Activated gamma-delta T cell treated with anti-CD3 and anti-CD28 coated beads, Interleukin-2, amount 50 U/mL, for 16 hours (primary cell): ENCODE measurements around the gene C19orf44.

Experiments
- DNase-seq: peaks from one replicate; pipeline ENCODE4 v3.0.0-alpha.2; 2020; ENCODE audit warnings: low read depth

The C19orf44 gene

DNA sequence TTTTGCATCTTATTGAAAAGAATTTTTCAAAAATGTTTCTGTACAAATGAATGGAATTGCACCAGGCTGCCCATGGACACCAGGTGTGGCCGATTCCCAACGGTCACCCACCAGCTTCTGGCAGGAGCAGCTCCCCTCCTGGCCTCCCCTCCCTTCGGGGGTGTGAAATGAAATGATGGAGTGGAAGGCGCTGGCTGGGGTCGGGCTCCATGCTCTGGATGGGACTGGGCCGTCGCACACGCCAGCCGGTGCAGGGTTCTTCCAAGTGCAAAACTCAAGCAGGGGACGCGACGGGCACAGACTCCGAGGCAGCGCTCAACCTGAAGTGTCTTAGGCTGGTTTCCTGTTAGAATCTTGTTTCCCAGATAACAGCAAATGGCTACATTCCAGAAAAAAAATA lies 21.9 kb downstream of the C19orf44 start:
- DNase-seq: no peak

DNA sequence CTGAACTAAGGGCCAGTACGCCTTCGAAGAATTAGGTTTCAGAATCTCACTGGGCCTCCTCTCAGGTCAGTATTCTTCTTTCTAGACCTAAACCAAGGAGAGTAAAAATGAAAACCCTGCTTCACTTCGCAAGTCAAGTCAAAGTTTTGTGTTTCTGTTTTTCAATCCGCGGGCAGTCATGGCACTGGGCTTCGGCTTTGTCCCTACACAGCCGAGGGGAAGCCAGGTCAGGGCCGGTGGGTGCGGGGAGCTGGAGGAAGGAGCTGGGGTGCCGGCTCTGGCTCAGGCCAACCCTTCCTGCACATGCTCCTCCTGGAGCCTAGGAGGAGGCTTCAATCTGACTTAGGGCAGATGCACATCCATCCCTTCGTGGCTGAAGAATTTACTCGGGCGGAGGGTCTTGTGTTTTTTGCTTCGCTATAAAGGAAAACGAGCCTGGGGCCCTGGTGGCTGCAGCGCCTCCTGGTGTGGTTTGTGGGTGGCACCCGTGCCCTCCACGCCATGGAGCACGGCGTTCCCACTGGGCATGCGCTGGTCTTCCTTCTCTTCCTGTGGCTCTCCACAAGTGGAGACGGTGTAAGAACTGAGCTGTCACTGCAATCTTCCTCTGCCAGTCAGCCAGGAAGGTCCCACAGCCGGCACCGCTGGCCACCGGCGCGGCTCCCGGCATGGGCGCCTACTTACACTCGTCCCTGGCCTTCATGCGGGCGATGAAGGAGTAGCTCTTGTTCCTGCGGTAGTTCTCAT lies 22.5 kb downstream of the C19orf44 start:
- no peak for DNase-seq

DNA sequence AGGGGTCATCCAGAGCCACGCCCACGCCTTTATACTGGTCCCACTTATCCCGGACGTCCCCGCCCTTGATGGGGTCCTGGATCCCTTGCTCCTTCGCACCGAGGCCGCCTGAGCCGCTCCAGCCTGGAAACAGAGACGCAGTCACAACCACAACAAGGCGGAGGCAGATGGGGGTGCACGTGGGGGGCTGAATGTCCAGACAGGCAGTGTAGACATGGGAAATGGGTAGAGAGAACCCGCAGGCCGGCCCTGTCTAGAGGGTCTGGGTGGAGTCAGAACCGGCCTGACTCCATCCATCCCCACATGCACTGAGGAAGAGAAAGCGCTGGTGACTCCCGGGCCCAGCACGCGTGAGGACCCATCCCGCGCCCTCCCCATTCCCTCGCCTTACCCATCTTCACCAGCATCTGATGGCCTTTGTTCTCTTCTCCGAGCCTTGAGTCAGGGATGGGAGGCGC lies 23.1 kb downstream of the C19orf44 start:
- DNase-seq: no peak

DNA sequence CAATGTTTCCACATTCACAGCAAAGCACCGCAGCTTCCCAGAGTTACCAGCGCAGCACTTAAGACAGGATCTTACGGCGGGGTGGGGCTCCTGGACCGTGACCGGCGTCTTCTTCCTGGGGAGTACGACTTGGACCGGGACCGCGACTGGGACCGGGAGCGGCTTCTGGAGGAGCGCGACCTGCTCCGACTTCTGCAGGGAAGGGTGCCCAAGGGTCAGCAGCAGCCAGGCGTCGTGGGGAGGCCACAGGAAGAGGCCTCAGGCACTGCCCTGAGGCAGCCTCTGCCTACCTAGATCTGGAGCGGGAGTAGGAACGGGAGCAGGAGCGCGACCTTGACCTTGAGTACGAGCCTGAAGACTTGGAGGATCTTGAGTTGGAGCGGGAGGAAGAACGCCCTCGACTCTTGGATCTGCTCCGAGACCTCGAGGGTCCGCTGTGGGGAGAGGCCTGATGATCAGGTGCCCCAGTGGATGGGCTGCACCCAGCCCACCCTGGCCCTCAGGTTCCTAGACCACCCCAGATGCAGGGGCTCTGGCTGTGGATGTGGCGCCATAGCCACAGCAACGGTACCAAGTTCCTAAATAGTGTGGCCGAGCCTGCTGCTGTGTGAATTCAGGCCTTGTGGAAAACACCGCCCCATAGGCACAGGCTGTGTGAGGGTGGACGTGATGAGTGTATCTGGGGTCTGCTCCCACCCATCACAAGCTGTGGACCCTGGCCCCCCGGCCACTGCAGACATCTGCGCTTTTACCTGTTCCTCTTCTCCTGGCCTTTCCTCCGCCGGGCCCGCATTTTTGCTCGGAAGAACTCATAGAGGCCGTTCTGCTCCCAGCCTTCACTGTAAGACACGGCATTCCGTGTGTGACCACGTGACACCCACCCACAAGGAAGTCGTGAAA lies 24.1 kb downstream of the C19orf44 start:
- DNase-seq: no peak

DNA sequence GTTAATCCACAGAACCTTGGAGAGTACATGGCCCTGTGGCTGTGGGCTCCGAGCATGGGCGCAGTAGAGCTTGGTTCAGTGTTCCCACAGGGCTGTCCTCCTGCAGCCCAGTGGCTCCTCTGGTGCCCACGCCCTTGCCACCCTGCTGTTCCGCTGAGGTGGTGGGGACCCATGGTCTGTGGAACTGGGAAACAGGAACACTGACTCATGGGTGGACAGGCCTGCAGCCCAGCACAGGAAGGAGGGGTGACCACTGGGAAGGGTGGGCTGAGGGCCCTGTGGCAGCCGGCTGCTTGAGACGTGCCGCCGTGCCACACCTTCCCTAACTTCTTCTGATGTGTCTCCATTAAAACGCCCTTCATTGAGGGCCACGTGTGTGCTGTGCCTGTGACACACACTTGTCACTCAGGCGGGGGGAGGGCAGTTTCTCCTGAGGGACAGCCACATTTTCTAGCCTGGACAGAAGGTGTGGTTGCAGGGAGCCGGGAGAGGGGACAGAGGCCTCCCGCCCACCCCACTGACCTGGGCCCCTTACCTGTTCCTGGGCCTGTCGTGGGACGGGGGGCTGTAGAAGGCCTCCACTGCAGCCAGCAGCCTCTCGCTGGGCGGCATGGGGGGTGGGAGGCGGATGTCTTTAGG lies 24.9 kb downstream of the C19orf44 start:
- no peak for DNase-seq

DNA sequence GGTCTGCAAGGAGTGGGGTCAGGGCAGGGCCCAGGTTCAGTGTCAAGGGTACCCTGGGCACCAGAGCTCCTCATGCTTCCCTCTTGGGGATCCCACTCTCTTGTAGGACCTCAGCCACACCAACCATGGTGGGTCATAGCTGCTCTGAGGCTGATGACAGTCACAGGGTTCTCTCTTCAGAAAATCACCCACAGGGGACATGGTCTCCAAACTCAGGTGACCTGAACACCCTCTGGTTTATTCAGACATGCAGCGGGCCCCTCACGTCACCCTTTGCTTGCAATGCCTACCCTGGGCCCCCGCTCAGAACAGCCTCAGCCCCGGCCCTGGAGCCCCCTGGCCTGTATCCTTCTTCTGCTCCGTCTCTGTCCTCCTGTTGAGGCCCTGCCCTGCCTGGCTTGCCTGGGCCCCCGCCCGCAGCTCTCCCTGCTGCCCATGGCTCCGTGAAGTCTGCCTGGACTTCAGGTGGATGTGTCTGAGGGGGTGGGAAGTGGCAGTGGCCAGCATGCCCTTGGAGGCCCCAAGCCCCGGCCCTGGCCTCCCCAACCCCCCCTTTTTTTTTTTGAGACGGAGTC lies 25.6 kb downstream of the C19orf44 start:
- no peak for DNase-seq

DNA sequence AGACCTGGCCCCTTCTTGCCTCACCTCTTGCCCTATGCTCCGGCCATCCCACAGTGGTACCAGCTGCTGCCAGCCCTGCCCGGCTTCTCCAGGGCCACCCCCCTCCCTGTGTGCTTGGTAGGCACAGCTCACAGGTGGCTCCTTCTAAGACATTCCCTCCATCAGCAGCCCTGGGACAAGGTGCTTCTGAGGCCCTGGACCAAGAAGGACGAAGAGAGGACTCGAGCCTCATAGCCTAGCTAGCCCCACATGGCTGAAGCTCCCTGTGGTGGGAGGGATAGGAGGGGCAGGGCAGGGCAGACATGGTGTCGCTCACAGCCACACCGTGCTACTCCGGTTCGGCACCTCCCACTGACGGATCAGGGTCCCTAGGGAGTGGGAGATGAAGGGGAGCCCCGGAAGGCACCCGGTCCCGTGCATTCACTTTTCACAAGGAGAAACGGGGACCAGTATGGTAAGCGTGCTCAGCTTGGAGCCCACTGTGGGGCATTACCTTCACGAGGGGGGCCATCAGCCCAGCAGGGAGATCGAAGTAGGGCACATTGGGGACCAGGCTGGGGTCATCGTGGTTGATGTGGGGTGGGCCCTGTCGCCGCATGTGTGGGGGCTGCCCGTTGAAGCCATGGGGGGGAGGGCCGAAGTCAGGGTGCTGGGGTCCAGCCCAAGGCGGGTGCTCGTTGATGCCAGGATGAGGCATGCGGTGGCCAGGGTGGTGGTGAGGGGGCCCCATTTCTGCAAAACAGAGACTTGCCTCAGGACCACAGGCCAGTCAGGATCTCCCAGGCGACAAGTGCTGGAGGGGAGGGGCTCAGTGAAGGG lies 26.6 kb downstream of the C19orf44 start:
- no peak for DNase-seq

DNA sequence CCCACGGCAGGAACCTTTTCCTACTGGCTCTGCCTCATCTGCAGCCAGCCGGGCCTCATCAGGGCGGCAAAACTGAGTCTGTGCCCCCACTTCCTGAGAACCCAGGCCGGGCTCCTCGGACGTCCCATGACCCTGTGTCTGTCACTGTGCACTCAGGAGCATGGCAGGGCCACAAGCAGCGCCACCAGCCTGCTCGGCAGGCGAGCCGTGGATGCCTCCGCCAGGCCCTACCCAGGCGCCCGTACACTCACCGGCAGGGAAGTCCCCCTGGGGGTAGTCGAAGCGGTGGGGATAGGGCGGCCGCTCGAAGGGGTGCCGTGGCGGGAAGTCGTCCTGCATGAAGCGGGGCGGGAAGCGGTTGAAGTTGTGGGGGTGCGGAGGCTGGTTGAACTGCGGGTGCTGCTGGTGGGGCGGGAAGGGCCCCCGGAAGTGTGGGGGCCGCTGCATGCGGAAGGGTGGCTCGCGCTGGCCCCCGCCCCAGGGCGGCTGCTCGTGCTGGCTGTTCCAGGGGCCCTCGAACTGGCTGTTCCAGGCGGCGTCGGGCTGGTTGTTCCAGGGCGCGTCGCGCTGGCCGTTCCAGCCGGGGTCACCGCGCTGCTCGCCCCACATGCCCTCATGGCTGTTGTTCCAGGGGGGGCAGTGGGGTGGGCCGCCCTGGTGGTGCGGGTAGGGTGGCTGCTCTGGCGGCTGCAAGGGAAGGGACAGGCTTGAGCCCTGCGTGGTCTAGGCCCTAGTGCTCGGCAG lies 29.0 kb downstream of the C19orf44 start:
- no peak for DNase-seq

DNA sequence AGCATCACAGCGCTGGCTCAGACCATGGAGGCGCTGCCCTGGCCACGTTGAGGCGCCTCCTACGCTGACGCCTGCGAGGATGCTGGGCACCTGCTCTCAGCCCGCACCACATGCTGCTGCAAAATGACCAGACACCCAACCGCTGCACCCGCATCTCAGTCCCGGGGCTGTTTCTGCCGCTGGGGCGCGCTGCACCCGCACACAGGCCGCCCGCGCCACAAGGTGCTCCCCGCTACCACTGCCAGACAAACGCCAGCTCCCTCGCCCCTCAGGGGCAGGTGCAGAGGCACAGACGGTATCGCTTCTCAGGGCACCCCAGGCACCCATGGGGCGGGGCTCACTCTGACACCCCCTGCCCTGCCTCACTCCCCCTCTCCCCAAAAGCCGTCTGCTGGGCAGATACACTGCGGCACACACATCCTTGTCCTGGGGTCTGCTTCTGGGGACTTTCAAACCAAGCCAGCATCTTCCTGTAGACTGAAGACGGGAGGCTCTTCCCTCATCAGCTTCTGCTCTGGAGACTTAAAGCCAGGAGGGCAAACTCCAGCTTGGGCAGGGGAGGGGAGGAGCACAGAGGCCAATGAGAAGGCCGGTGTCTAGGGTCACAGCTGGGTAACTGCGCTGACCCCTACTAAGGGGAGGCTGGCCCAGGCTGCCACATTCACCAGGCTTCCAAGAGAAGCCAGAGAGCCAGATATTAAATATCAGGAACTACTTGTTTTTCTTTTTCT lies 29.7 kb downstream of the C19orf44 start:
- DNase-seq: no peak

DNA sequence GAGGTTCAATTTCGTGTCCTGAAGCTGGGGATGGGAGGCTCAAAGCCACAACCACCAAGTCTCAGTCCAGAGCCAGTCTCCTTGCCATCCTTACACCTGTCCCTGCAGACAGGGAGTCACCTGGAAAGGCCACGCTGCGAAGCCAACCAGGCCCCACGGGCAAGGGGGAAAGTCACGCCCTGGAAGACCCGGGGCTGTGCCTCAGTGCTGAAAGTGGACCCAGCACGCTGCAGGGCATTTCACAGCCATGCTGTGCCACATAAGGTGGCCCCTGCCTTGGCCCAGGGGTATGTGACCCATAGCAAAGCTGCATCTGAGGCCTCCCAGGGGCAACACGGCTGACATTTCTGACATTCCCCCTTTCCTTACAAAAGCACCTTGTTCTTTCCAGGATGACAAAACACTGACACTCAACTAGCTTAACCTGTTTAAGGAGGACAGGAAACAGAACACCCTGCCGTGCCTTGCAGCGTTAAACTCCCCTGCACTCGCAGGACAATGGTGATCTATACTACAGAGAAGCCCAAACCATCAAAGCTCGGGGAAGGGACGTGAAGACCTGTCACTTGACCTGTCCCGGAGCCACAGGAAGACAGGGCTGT lies 31.2 kb downstream of the C19orf44 start:
- no peak for DNase-seq

DNA sequence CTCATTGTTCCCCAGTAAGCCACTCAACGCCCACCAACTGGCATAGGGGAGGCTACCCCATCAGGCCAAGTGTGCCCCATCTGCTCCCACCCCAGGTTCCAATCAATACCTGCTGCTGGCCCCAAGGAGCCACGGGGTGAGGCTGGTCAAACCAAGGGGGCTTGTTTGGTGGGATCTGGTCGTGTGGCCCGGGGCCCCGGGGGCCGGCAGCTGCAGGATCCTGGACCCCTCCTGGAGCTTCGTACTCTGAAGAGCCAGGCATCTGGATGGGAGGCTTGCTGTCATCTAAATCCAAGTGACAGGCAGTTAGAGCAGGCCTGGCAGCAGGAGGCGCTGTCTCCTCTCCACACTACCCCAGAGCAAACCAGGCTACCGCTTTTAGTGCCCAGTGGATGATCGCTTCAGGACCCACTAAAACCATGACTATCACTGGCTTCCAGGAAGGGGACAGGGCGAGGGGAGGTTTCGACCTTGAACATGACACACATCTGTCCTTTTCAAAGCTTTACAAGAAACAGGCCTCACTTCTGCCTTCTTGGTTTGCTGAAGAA lies 31.9 kb downstream of the C19orf44 start:
- no peak for DNase-seq

DNA sequence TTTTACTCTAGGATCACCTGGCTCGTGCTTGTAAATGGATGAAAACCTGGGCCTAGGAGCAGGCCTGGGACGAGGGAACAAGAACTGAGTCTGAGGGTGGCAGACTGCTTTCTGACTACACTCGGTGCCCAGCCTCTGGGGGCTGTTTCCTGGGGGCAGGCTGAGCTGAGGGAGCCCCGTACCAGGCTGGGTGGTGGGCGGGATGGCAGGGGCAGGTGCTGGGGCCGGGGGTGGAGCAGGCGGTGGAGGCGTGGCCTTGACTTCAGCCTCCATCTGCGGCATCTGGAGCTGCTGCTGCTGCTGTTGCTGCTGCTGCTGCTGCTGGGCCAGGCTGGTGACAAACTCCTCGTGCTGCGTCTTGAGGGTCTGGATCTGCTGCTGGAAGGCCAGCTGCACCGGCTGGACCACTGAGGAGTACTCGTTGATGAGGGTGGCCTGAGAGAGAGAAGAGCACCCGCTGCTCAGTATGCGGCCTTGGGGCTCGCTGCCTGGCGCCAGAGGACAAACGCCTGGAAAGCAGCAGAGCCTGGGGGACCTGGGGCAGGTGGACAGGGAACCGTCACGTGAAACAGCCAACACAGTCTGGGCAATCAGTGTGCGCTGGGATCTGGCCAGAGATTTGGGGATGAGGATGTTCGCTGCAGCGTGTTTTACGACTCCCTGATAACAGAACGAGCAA lies 33.4 kb downstream of the C19orf44 start:
- no peak for DNase-seq

DNA sequence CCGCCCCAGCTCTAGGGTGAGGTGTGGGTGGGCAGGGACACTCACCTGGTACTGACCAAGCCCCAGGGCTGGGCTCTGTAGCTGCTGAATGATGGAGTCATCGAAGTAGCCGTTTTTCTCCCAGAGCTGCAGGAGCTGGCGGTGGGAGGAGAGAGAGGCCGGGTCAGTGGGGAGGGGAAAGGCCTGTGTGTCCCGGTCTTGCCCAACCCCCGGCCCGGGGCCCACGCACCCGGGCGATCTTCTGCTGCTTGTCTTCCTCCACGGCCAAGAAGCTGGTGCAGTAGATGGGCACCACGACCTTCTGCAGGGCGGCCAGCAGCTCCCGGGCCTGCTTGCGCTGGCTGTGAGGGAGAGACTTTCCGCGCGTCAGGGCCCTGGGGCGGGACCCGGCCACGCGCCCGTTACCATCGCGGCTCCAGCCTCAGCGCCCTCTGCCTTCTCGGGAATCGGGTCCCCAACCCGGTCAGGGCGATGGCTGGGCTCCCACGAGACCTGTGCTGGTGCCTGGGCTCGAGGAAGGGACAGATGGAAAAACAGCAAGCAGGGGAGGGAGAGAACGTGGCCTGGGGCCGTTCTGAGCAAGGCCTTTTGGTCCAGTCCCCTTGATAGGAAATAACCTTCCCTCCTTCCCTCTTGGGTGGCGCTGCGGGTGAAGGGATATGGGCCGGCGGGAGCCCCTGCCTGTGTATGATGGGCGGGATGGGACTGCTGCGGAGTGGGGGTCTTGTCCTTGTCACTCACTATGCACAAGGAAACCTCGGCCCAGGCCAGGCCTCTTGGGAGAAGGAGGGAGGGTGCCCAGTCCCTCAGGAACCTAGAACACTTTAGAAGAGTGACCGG lies 34.6 kb downstream of the C19orf44 start:
- DNase-seq: no peak

DNA sequence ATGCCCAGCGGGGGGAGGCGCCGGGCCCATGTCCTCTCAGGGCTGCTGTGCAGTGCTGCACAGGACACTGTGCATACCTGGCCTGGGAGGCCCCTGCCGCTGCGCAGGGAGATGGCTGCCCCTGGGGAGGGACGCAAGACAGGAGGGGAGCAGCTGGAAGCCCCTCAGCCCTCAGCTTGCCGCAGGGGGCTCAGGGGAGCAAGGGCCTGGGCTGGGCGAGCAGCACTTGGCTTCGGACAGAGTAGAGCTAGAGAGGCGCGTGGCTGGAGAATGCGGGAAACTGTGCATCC lies 35.1 kb downstream of the C19orf44 start:
- no peak for DNase-seq

DNA sequence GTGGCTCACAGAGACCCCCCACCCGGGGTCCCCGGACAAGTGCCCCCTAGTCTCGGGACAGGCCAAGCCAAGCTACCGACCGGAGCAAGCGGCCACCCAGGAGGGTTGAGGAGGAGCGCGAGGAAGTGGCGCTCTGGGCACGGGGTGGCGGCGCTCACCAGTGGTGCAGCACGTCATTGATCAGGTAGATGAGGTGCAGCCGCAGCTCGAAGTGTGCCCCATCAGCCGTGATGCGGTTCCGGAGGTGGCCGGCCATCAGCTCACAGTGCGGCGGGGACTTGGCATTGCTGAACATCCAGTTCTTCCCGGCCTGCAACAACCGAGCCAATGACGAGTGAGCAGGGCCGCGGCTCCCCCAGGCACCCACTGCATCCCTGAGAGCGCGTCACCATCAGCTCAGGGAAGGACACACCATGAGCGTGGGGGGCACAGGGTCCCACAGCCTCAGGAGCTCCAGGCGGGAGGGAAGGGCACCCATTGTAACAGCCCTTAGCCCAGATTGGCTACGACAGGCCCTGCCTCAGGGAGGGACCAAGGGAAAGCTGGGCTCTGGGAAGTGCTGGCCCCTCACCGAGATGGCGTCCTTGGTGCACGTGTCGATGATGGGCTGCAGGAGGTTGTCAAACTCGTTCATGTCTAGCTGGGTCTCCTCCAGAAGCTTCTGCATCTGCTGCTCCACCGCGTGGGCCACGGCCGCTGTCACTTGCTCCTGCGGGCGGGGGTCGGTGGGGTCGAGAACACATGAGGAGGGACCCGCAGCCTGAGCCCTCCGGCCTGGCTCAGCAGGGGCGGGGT lies 36.4 kb downstream of the C19orf44 start:
- DNase-seq: no peak

DNA sequence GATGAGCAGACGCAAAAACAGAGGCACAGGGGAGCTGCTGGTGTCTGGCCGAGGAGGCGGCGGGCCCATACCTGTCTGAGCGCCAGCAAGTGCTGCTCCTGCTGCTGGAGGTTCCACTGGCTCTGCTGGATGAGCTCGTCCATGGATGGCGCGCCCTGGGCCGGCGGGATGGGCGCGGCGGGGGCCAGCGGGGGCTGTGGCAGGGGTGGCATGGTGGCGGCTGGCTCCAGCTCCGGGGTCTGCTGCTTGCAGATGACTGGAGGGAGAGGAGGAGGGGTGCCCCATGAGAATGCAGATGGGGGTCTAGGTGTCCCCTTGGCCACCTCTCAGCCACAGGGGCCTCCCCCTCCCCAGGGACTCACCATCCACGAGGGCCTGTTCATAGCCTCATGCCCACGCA lies 39.2 kb downstream of the C19orf44 start:
- no peak for DNase-seq

DNA sequence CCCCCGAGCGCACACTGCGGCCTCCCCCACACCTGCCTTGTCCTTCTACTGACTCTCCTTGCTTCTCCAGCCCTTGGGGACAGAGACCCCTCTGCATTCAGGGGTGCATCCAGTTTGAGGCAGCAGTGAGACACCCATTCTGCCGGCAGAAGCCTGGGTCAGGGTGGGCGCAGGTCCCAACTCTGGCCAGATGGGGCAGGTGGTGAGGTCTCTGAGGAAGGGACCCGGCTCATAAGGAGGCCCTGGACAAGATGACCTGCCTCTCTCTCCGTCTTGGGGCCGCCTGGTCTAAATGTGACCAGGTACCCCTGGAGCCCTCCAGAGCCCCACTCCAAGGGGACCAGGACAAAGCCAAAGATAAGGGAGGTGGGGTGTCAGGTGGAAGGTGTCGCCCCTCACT lies 39.9 kb downstream of the C19orf44 start:
- DNase-seq: no peak
